HG02852 (cell line): ENCODE results near the gene MYOZ3.

Experiments
- ATAC-seq: cut with Tn5 transposase; IDR thresholded peaks from one replicate; pipeline ENCODE4 v1.9.1; 2021; ENCODE audit warnings: mild to moderate bottlenecking, moderate library complexity; ENCODE audit not compliant: unreplicated experiment

Gene MYOZ3

GRCh38 chr5:150642567-150642927, 18.5 kb upstream of the MYOZ3 start:
- ATAC-seq = no peak

- no peak for ATAC-seq
These were observed 17.9 kb upstream of the MYOZ3 start for GRCh38 chr5:150642991-150643710.

GRCh38 chr5:150644058-150644457, 17.0 kb upstream of the MYOZ3 start:
- no peak for ATAC-seq

GRCh38 chr5:150644514-150644913, 16.5 kb upstream of the MYOZ3 start:
- ATAC-seq = no peak

- ATAC-seq = no peak
These were observed 15.9 kb upstream of the MYOZ3 start for GRCh38 chr5:150645070-150645700.

- ATAC-seq = no peak
These were observed 13.5 kb upstream of the MYOZ3 start for GRCh38 chr5:150647275-150648251.

GRCh38 chr5:150648294-150649107, 12.6 kb upstream of the MYOZ3 start:
- no peak for ATAC-seq

- ATAC-seq = no peak
These were observed 11.7 kb upstream of the MYOZ3 start for GRCh38 chr5:150649108-150650020.

GRCh38 chr5:150650021-150651006, 10.7 kb upstream of the MYOZ3 start:
- ATAC-seq = no peak

- ATAC-seq = no peak
These were observed 9.7 kb upstream of the MYOZ3 start for GRCh38 chr5:150651382-150651781.

GRCh38 chr5:150651924-150652671, 9.0 kb upstream of the MYOZ3 start:
- ATAC-seq = no peak

- ATAC-seq = no peak
These were observed 7.8 kb upstream of the MYOZ3 start for GRCh38 chr5:150653145-150653761.

- no peak for ATAC-seq
These were observed 7.1 kb upstream of the MYOZ3 start for GRCh38 chr5:150653762-150654556.

GRCh38 chr5:150655221-150655620, 5.8 kb upstream of the MYOZ3 start:
- ATAC-seq = no peak

GRCh38 chr5:150656191-150657132, 4.6 kb upstream of the MYOZ3 start:
- peak; percentile 59 for ATAC-seq
